Activated CD8-positive, alpha-beta memory T cell treated with anti-CD3 and anti-CD28 coated beads for 36 hours (primary cell): ENCODE data around the gene CYTH3. TPM values are rescaled to one million over a fixed set of nuclear protein-coding genes. Genes with fewer than 3 reads are reported as not detected.
"Not testable (repeated sequence)": the region's sequence is repeated elsewhere in the genome, so short reads cannot be mapped to it uniquely, and the experiment has no call there.

Experiments
- CTCF ChIA-PET: fragments of 350-600 bp; sonication (Branson Sonifier 250); formaldehyde crosslinking; loops from one replicate; lab custom pipeline; 2021; ENCODE audit warnings: antibody characterized with exemption; lab: Charles Lee
- POLR2A ChIA-PET: fragments of 350-600 bp; sonication (Branson Sonifier 250); formaldehyde crosslinking; loops from one replicate; lab custom pipeline; 2021; ENCODE audit warnings: antibody characterized with exemption; lab: Charles Lee
- total RNA-seq, 2 experiments: library from RNA; stranded (reverse); gene quantifications; one replicate each; pipeline ENCODE4 v1.2.3, GENCODE V29; 2021

CYTH3 gene
- total RNA-seq, 2 experiments from 2014 or later, result 2.3 to 2.8 TPM

- POLR2A ChIA-PET, result no interaction called here
- CTCF ChIA-PET, result no interaction called here
These were observed 54.1 kb downstream of the CYTH3 start for GRCh38 chr7:6218329-6218728.

- ChIA-PET CTCF (no interaction called here), POLR2A (no interaction called here)
These were observed 60.4 kb downstream of the CYTH3 start for GRCh38 chr7:6212008-6212407.

- CTCF ChIA-PET, result no interaction called here
- POLR2A ChIA-PET, result no interaction called here
These were observed 61.6 kb downstream of the CYTH3 start for GRCh38 chr7:6210621-6211372.

GRCh38 chr7:6209340-6209739 is 63.1 kb downstream of the CYTH3 start:
- ChIA-PET POLR2A (no interaction called here), CTCF (interaction anchor here (0.6 kb wide), 1 partner anchor 845 kb away, joined by 3 read pairs; no protein-coding TSS in a partner anchor)

GRCh38 chr7:6208573-6209328 is 63.7 kb downstream of the CYTH3 start:
- ChIA-PET CTCF (interaction anchor here (0.6 kb wide), 1 partner anchor 844 kb away, joined by 3 read pairs; no protein-coding TSS in a partner anchor), POLR2A (no interaction called here)

- POLR2A ChIA-PET, result no interaction called here
These were observed 66.3 kb downstream of the CYTH3 start for GRCh38 chr7:6205971-6206660.

GRCh38 chr7:6203381-6203780 is 69.0 kb downstream of the CYTH3 start:
- ChIA-PET POLR2A (no interaction called here), CTCF (no interaction called here)

More at GRCh38 chr7:6205971-6206660, 66.3 kb downstream of the CYTH3 start:
- CTCF ChIA-PET, result no interaction called here

GRCh38 chr7:6202117-6202516 is 70.3 kb downstream of the CYTH3 start:
- POLR2A ChIA-PET, result interaction anchor here (0.6 kb wide), 1 partner anchor 91 kb away, joined by 5 read pairs; no protein-coding TSS in a partner anchor
- CTCF ChIA-PET, result no interaction called here

- ChIA-PET CTCF (no interaction called here), POLR2A (no interaction called here)
These were observed 71.5 kb downstream of the CYTH3 start for GRCh38 chr7:6200971-6201370.

GRCh38 chr7:6198689-6199595 is 73.5 kb downstream of the CYTH3 start:
- POLR2A ChIA-PET, result no interaction called here

DNA sequence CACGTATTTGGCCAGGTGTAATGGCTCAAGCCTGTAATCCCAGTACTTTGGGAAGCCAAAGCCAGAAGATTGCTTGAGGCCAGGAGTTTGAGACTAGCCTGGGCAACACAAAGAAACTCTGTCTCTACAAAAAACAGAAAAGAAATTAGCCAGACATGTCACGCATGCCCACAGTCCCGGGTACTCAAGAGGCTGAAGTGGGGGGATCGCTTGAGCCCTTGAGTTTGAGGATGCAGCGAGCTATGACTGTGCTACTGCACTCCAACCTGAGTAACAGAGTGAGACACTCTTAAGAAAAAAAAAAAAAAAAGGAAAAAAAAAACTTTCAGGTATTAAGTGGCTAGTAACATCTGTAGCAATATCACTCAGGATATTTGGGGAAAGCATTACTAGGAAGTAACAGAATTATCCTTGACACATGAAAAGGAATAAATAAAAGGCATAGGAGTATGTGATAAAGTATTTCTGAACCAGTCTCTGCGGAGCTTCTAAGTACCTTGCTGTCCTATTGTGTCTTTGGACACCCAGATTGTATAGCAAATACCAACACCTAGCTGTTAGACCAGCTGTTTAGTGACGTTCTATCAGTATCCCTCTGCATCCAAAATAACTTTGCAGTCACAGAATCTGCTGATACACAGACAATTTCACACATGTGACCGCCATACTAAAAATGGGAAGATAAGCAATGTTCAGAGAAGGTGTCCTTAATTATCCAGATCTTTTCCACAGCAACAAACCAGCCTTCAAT is 74.4 kb downstream of the CYTH3 start:
- POLR2A ChIA-PET, result no interaction called here

More at GRCh38 chr7:6198689-6199595, 73.5 kb downstream of the CYTH3 start:
- CTCF ChIA-PET, result no interaction called here

DNA sequence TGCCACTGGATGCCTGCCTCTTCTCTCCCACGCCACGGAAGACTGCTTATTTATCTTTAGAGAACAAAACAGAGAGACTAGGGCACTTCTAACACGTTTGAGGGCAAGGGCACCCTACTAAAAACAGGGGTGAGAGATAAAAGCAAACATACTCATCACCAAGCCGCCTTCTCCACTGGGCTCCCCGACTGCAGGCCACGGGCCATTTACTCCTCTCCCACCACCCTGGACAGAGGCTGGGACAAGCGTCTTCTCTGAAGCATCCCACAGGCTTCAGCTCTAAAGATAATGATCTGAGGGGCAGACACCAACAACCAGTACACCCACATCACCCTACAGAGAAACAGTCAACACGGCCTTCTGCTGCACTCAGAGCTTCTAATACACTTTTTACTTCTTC is 78.7 kb downstream of the CYTH3 start:
- POLR2A ChIA-PET, result no interaction called here
- CTCF ChIA-PET, result interaction anchor here (0.9 kb wide), 1 partner anchor 23 kb away, joined by 3 read pairs; no protein-coding TSS in a partner anchor

More for the DNA sequence above, 74.4 kb downstream of the CYTH3 start:
- CTCF ChIA-PET, result no interaction called here

- POLR2A ChIA-PET, CTCF ChIA-PET: not testable (repeated sequence)
These were observed 81.9 kb downstream of the CYTH3 start for GRCh38 chr7:6190563-6190962.

- CTCF ChIA-PET, result interaction anchor here (0.6 to 1.0 kb wide), 2 partner anchors 9 to 125 kb away, joined by 3 to 4 read pairs; no protein-coding TSS in a partner anchor
These were observed 84.0 kb downstream of the CYTH3 start for GRCh38 chr7:6188389-6188788.

DNA sequence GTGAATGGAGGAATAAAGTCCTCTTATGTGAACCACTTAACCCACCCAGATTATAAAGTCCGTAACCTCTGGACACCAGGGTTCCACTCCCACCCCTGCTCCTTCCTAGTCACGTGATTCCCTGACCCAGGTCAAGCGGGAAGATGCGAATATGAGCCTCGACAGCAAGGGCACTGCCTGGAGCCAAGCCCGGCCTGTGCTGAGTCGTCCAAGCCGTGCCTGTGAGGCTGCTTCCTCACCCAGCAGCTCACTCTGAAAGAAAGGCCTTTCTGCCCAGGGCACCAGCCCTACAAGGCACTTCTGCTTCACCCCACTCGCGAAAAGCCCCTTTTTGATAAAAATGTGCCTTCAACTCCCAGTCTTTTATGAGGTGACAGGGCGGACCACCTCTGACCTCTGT is 85.8 kb downstream of the CYTH3 start:
- POLR2A ChIA-PET, result no interaction called here

More at GRCh38 chr7:6188389-6188788, 84.0 kb downstream of the CYTH3 start:
- POLR2A ChIA-PET, result no interaction called here

DNA sequence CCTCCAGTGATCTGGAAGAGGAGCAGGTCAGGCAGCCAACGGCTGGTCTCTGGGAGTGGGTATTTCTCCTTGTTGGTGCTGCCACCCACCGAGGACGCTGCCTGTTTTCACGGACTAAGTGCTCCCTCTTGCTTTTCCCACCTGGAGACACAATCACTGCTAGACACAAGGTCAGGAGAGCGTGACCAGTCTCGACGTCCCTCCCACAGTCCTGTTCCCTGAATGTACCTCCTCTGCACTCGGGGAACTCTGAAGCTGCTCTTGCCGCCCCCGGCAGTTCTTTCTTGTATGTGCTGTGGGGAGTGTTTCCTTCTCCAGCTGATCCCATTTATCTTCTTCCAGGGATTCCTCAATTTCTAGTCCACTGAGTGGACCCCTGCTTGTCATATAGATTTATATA is 89.4 kb downstream of the CYTH3 start:
- ChIA-PET POLR2A (no interaction called here), CTCF (no interaction called here)

More for the DNA sequence above, 85.8 kb downstream of the CYTH3 start:
- CTCF ChIA-PET, result no interaction called here

DNA sequence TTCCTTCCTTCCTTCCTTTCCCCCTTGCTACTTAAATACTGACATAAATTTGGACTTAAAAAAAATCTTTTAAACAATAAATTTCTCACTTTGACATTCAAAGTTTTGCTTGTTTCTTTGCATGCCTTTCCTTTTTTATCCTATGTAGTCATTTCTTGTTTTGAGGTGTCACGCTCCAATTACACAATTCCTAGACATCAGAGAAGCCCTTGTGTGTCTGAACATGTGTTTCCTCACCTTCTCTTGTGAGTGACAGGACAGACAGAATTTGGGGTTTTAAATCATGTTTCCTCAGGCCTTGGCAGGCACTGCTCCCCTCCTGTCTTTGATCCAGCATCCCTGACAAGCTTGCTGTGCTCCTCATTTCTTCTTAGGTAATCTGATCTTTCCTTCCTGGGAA is 91.3 kb downstream of the CYTH3 start:
- ChIA-PET POLR2A (no interaction called here), CTCF (no interaction called here)

GRCh38 chr7:6180344-6180725 is 92.1 kb downstream of the CYTH3 start:
- ChIA-PET POLR2A (no interaction called here), CTCF (interaction anchor here (1.5 kb wide), 1 partner anchor 9 kb away, joined by 3 read pairs; no protein-coding TSS in a partner anchor)
